K562 (cell line): Measurements from ENCODE around the gene DCAF8. TPM values are rescaled to one million over a fixed set of nuclear protein-coding genes. Genes with fewer than 3 reads are reported as not detected.

Experiments
- ARID3A ChIP-seq: IDR thresholded peaks from 2 replicates; pipeline ENCODE4 v1.6.1; 2012; ENCODE audit warnings: low read depth, low read length, improper control_type of control experiment, borderline replicate concordance
- ATF7 ChIP-seq: fragments of 450-650 bp; IDR thresholded peaks from 2 replicates; pipeline ENCODE4 v1.7.1; 2014; ENCODE audit warnings: mild to moderate bottlenecking, moderate library complexity
- CEBPG ChIP-seq, 3 experiments: fragments of 200-800 bp in 1 of 3; sonication (Bioruptor generic) in 1 of 3; sonication (generic) in 1 of 3; formaldehyde crosslinking in 1 of 3; IDR thresholded peaks in 2 of 3; conservative IDR thresholded peaks in 1 of 3; 2 replicates each; pipeline versions ENCODE4 v1.6.1 to v1.8.0; 2016 to 2022; ENCODE audit warnings: missing compliant biosample characterization in 2 of 3, missing genetic modification characterization in 2 of 3, mild to moderate bottlenecking in 1 of 3, missing genetic modification reagents in 1 of 3
- CUX1 ChIP-seq: fragments of 200-800 bp; sonication (Bioruptor generic); IDR thresholded peaks from 2 replicates; pipeline ENCODE4 v1.6.1; 2016; ENCODE audit warnings: missing genetic modification characterization, missing compliant biosample characterization
- MAFF ChIP-seq: IDR thresholded peaks from 2 replicates; pipeline ENCODE4 v1.6.1; 2012; ENCODE audit warnings: low read length, improper control_type of control experiment
- MAZ ChIP-seq, 2 experiments: fragments of 450-650 bp in 1 of 2; sonication (generic) in 1 of 2; formaldehyde crosslinking; IDR thresholded peaks in 1 of 2; conservative IDR thresholded peaks in 1 of 2; 2 replicates each; pipeline versions ENCODE4 v1.4.0 to v1.5.0; 2020; ENCODE audit warnings: mild to moderate bottlenecking in 1 of 2, missing genetic modification reagents in 1 of 2
- MYNN ChIP-seq, 2 experiments: sonication (generic); formaldehyde crosslinking in 1 of 2; IDR thresholded peaks; 2 replicates each; pipeline versions ENCODE4 v1.5.0 to v1.6.1; 2016 to 2020; ENCODE audit warnings: antibody characterized with exemption in 1 of 2, missing genetic modification reagents in 1 of 2
- RAD21 ChIP-seq, 2 experiments: fragments of 250-450 bp in 1 of 2; fragments of 450-650 bp in 1 of 2; sonication (Bioruptor Pico) in 1 of 2; formaldehyde crosslinking in 1 of 2; IDR thresholded peaks in 1 of 2; conservative IDR thresholded peaks in 1 of 2; 2 replicates each; pipeline versions ENCODE4 v1.4.0 to v1.8.0; 2020 to 2022; ENCODE audit warnings: mild to moderate bottlenecking in 2 of 2, moderate library complexity in 1 of 2
- ZHX1 ChIP-seq: fragments of 150-350 bp; conservative IDR thresholded peaks from 2 replicates; pipeline ENCODE4 v1.6.1; 2014; ENCODE audit warnings: low read length
- ZNF518B ChIP-seq: fragments of 250-450 bp; sonication (Bioruptor Pico); IDR thresholded peaks from 2 replicates; pipeline ENCODE4 v1.5.0; 2021; ENCODE audit warnings: mild to moderate bottlenecking, moderate library complexity
- polyA plus RNA-seq, 8 experiments: library from polyadenylated mRNA; depleted of rRNA in 4 of 8; stranded (reverse) in 5 of 8; unstranded in 3 of 8; fragments of >200 nt; fragmentation: Nextera tagmentation in 2 of 8; fragmentation: Illumina TruSeq in 1 of 8; extraction: Ambion mirVana in 2 of 8; extraction: Trizol in 1 of 8; gene quantifications; 2 replicates each; pipeline versions ENCODE4 v1.2.1 to v1.2.3, GENCODE V29; 2011 to 2014; ENCODE audit warnings: inconsistent platforms in 1 of 8, missing spikeins in 1 of 8
- total RNA-seq, 7 experiments: library from RNA; depleted of rRNA in 6 of 7; stranded (reverse); fragments of >200 nt in 6 of 7; fragmentation: Illumina TruSeq in 2 of 7; extraction: Trizol in 2 of 7; gene quantifications; 2 replicates each; pipeline versions ENCODE4 v1.2.1 to v1.2.3, GENCODE V29; 2011 to 2021; ENCODE audit warnings: low replicate concordance in 1 of 7

DCAF8 gene
- total and polyA plus RNA-seq, 9 of the 15 experiments (the other 6 are each of a cell fraction or from before 2014, with no cell fraction given), result 11.6 to 149 (median 81.3) TPM

- TF ChIP-seq ZNF518B (CRISPR knock-in tag), result no peak
- peak; percentile 96 for TF ChIP-seq ATF7
- no peak for TF ChIP-seq CEBPG (CRISPR knock-in tag; IDR thresholded peaks at IDR 0.05)
- TF ChIP-seq CEBPG (tag; conservative IDR thresholded peaks at IDR 0.05 in 1 of 2, IDR thresholded peaks at IDR 0.05 in 1 of 2), result no peak
- peak; percentile 33 to 92; a peak in 2 of 4 replicates for TF ChIP-seq MAZ (CRISPR knock-in tag; conservative IDR thresholded peaks at IDR 0.05 in 1 of 2, IDR thresholded peaks at IDR 0.05 in 1 of 2)
- peak; percentile 92 to 95 for TF ChIP-seq RAD21 (CRISPR knock-in tag; conservative IDR thresholded peaks at IDR 0.05 in 1 of 2, IDR thresholded peaks at IDR 0.05 in 1 of 2)
- TF ChIP-seq ARID3A, result peak; percentile 89; the same call in 1 of the 2 replicates
- TF ChIP-seq MAFF, result no peak
- 0 out of 2 replicates have a peak, but pooled peaks have one; percentile 59 for TF ChIP-seq ZHX1
- 0 out of 2 replicates have a peak, but pooled peaks have one; percentile 58 for TF ChIP-seq MYNN (IDR thresholded peaks at IDR 0.05)
- no peak for TF ChIP-seq MYNN (CRISPR knock-in tag; IDR thresholded peaks at IDR 0.05)
- TF ChIP-seq CUX1 (CRISPR knock-in tag), result no peak
These were observed 69.1 kb downstream of the DCAF8 start (continued) for GRCh38 chr1:160193091-160193819.
